ENCODE measurements around the gene CNTFR.
A peak's percentile ranks its signal among the peaks of the same experiment; 100 is the strongest.

CNTFR gene

GRCh38 chr9:34625186-34625486 lies 35.6 kb upstream of the CNTFR start:
- peaks cover 68% of the 10 kb centered on the region for H3K27me3 ChIP-seq (ENCODE audit: insufficient read depth, poor library complexity, severe bottlenecking)
- no peak for TF ChIP-seq GABPA (IDR thresholded peaks at IDR 0.05; ENCODE audit: low read depth)

GRCh38 chr9:34624475-34625185 lies 35.1 kb upstream of the CNTFR start:
- peaks cover 64% of the 10 kb centered on the region for H3K27me3 ChIP-seq (ENCODE audit: insufficient read depth, poor library complexity, severe bottlenecking)
- TF ChIP-seq REST (IDR thresholded peaks at IDR 0.05; ENCODE audit: insufficient replicate concordance, low read depth), result no peak

More at GRCh38 chr9:34625186-34625486, 35.6 kb upstream of the CNTFR start:
- no peak for DNase-seq (ENCODE audit: low read depth in 1 of 2, low spot score in 1 of 2)
- H3K4me3 ChIP-seq (replicated peaks; ENCODE audit: insufficient read depth, low read length), result no peak overlapping the region
- H3K27ac ChIP-seq (replicated peaks), result no peak overlapping the region

GRCh38 chr9:34623374-34624235 lies 34.1 kb upstream of the CNTFR start:
- no peak for TF ChIP-seq REST (IDR thresholded peaks at IDR 0.05; ENCODE audit: insufficient replicate concordance, low read depth)
- no peak for TF ChIP-seq POLR2AphosphoS5 (IDR thresholded peaks at IDR 0.05; ENCODE audit: low read depth)
- TF ChIP-seq GABPA (IDR thresholded peaks at IDR 0.05; ENCODE audit: low read depth), result no peak
- TF ChIP-seq SPI1 (IDR thresholded peaks at IDR 0.05; ENCODE audit: borderline replicate concordance, low read depth), result no peak
- TF ChIP-seq CTCF (IDR thresholded peaks at IDR 0.05; ENCODE audit: insufficient read depth, low read length), result no peak
- no peak for DNase-seq (ENCODE audit: low read depth in 1 of 2, low spot score in 1 of 2)
- Histone ChIP-seq H3K4me3 (replicated peaks; ENCODE audit: insufficient read depth, low read length) (no peak overlapping the region), H3K27me3 (ENCODE audit: insufficient read depth, poor library complexity, severe bottlenecking) (peaks cover 58% of the 10 kb centered on the region), H3K27ac (replicated peaks) (no peak overlapping the region)

More at GRCh38 chr9:34624475-34625185, 35.1 kb upstream of the CNTFR start:
- no peak overlapping the region for H3K4me3 ChIP-seq (replicated peaks; ENCODE audit: insufficient read depth, low read length)
- no peak overlapping the region for H3K27ac ChIP-seq (replicated peaks)
- DNase-seq (ENCODE audit: low read depth in 1 of 2, low spot score in 1 of 2), result no peak

GRCh38 chr9:34620061-34620994 lies 30.8 kb upstream of the CNTFR start, which contains the start of gene DCTN3:
Gene DCTN3, minus strand, starts transcription at chr9:34620495. Its CDS starts 31 bp downstream, at chr9:34620464.
- TF ChIP-seq GABPA (IDR thresholded peaks at IDR 0.05; ENCODE audit: low read depth) (peak; percentile 90), CTCF (IDR thresholded peaks at IDR 0.05; ENCODE audit: insufficient read depth, low read length) (no peak), POLR2AphosphoS5 (IDR thresholded peaks at IDR 0.05; ENCODE audit: low read depth) (peak; percentile 74; the same call in 1 of the 2 replicates), REST (IDR thresholded peaks at IDR 0.05; ENCODE audit: insufficient replicate concordance, low read depth) (no peak), SPI1 (IDR thresholded peaks at IDR 0.05; ENCODE audit: borderline replicate concordance, low read depth) (no peak)
- peaks cover 29% of the 10 kb centered on the region for H3K27me3 ChIP-seq (ENCODE audit: insufficient read depth, poor library complexity, severe bottlenecking)
- peak within 1 kb of the TSS; percentile 94 for H3K4me3 ChIP-seq (replicated peaks; ENCODE audit: insufficient read depth, low read length)
- H3K27ac ChIP-seq (replicated peaks), result peak within 1 kb of the TSS; percentile 55
- DNase-seq (ENCODE audit: low read depth in 1 of 2, low spot score in 1 of 2), result peak; percentile 85 to 96
